GM19328 (cell line): ENCODE results near the gene MT1M.
A peak's percentile ranks its signal among the peaks of the same experiment; 100 is the strongest.
"Not testable (repeated sequence)": the region's sequence is repeated elsewhere in the genome, so short reads cannot be mapped to it uniquely, and the experiment has no call there.

Experiments used
- ATAC-seq: cut with Tn5 transposase; IDR thresholded peaks from one replicate; pipeline ENCODE4 v1.9.1; 2021; ENCODE audit warnings: mild to moderate bottlenecking, moderate library complexity; ENCODE audit not compliant: unreplicated experiment

The MT1M gene

GRCh38 chr16:56671691-56672090, 39.2 kb downstream of the MT1M start:
- ATAC-seq, result not testable (repeated sequence)

- ATAC-seq, result not testable (repeated sequence)
Observed at GRCh38 chr16:56672171-56672570, 39.7 kb downstream of the MT1M start.

GRCh38 chr16:56672761-56673536, 40.5 kb downstream of the MT1M start:
- ATAC-seq, result no peak

- no peak for ATAC-seq
Observed at GRCh38 chr16:56673921-56674320, 41.5 kb downstream of the MT1M start.

GRCh38 chr16:56674570-56674969, 42.1 kb downstream of the MT1M start:
- ATAC-seq, result not testable (repeated sequence)

GRCh38 chr16:56675685-56676210, 43.3 kb downstream of the MT1M start:
- no peak for ATAC-seq

GRCh38 chr16:56677474-56677873, 45.0 kb downstream of the MT1M start:
- no peak for ATAC-seq

- ATAC-seq, result no peak
Observed at GRCh38 chr16:56679078-56679730, 46.7 kb downstream of the MT1M start.

- no peak for ATAC-seq
Observed at GRCh38 chr16:56679818-56680217, 47.4 kb downstream of the MT1M start.

- peak; percentile 99 for ATAC-seq
Observed at GRCh38 chr16:56681939-56682702, 49.7 kb downstream of the MT1M start, which contains the start of gene MT1X. TSS of gene MT1X (plus strand) at chr16:56682470. CDS start at chr16:56682541, 71 bp downstream.

- no peak for ATAC-seq
Observed at GRCh38 chr16:56682703-56683397, 50.4 kb downstream of the MT1M start.
